PFSK-1 (cell line): ENCODE results near the gene MACC1.

Experiments
- FOXP2 ChIP-seq: optimal IDR thresholded peaks from 2 replicates; pipeline ENCODE3; 2011; ENCODE audit warnings: borderline replicate concordance, control low read depth, inconsistent platforms; ENCODE audit not compliant: insufficient read depth; ENCODE audit errors: extremely low read length, extremely low read depth
- POLR2AphosphoS5 ChIP-seq: IDR thresholded peaks from 2 replicates; pipeline ENCODE4 v1.6.1; 2012; ENCODE audit warnings: low read depth, mild to moderate bottlenecking, control low read depth, low read length, moderate library complexity
- SIN3A ChIP-seq: IDR thresholded peaks from 2 replicates; pipeline ENCODE4 v1.6.1; 2012; ENCODE audit warnings: mild to moderate bottlenecking, low read length, moderate library complexity, borderline replicate concordance; ENCODE audit not compliant: insufficient read depth
- TAF1 ChIP-seq: IDR thresholded peaks from 2 replicates; pipeline ENCODE4 v1.6.1; 2012; ENCODE audit warnings: low read length, control low read depth, borderline replicate concordance; ENCODE audit not compliant: insufficient read depth
- TF ChIP-seq, protein P1 (sequence below), 2 experiments: IDR thresholded peaks; 2 replicates each; pipeline versions ENCODE4 v1.6.1 to v1.8.0; 2011 to 2012; ENCODE audit warnings: low read depth in 2 of 2, low read length in 2 of 2, control low read depth in 1 of 2, inconsistent platforms in 1 of 2, mild to moderate bottlenecking in 1 of 2, moderate library complexity in 1 of 2; ENCODE audit not compliant: insufficient read depth in 1 of 2

Gene MACC1

DNA sequence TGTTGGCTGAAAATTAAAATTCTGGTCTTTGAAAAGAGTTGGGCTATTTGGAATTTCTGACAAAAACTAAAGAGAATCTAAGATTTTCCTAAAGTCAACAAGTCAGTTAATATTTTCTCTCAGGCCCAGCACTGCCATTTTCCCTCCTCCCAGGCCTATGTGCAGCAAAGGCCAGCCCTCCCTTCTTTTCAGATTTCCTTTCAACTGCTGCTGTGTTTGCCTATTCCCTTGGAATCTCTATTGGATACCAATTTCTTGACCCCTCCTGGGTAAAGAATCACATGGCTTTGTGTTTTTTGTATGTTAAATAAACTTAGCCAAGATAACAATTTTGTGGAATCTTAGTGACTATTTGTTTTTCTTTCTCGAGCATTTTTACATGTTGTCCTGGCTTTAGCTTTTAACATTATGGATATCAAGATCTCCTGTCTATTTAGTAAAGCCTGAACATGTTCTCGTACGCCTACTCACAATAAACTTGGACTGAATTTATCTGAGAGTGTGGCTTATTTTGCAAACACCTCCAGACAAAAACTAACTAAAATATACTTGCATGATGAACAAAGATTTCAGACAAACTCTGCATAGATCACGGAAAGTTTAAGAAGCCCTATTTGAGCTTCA, 19.9 kb downstream of the MACC1 start:
- TF ChIP-seq, protein P1, sequence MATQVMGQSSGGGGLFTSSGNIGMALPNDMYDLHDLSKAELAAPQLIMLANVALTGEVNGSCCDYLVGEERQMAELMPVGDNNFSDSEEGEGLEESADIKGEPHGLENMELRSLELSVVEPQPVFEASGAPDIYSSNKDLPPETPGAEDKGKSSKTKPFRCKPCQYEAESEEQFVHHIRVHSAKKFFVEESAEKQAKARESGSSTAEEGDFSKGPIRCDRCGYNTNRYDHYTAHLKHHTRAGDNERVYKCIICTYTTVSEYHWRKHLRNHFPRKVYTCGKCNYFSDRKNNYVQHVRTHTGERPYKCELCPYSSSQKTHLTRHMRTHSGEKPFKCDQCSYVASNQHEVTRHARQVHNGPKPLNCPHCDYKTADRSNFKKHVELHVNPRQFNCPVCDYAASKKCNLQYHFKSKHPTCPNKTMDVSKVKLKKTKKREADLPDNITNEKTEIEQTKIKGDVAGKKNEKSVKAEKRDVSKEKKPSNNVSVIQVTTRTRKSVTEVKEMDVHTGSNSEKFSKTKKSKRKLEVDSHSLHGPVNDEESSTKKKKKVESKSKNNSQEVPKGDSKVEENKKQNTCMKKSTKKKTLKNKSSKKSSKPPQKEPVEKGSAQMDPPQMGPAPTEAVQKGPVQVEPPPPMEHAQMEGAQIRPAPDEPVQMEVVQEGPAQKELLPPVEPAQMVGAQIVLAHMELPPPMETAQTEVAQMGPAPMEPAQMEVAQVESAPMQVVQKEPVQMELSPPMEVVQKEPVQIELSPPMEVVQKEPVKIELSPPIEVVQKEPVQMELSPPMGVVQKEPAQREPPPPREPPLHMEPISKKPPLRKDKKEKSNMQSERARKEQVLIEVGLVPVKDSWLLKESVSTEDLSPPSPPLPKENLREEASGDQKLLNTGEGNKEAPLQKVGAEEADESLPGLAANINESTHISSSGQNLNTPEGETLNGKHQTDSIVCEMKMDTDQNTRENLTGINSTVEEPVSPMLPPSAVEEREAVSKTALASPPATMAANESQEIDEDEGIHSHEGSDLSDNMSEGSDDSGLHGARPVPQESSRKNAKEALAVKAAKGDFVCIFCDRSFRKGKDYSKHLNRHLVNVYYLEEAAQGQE (IDR thresholded peaks at IDR 0.05; ENCODE audit: insufficient read depth in 1 of 2, low read depth in 2 of 2, low read length in 2 of 2): no peak
- TF ChIP-seq SIN3A (no peak), FOXP2 (no peak), POLR2AphosphoS5 (no peak), TAF1 (no peak)

DNA sequence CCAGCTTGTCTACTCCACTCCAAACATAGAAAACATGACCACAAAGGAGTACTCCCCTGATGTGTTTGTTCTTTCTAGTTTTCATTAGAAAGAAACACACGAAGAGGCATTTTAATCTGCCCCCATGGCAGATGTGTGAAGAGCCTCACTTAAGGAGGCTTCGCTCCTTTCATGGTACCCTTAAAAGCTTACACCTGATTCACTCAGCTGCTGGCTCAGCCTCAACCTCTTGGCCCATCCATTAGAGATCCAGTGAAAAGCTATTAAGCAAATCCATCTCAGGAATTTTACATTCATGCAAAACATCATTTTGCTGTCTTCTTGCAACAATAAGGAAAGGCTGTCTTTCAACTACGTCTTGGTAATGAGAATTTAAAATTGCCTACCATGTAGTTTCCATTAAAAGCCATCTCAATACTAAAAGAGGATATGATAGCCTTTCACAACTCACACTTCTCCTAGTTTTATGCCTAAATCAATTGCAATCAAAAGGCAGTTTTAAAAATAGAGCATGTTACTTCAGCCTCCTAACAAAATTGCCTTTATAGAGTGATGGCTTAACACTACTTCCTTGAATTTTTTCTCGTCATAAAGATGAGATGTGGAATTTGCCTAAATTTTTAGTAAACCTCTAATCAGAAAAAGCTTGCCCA, 22.7 kb downstream of the MACC1 start:
- TF ChIP-seq, protein P1 (IDR thresholded peaks at IDR 0.05; ENCODE audit: insufficient read depth in 1 of 2, low read depth in 2 of 2, low read length in 2 of 2): no peak
- TF ChIP-seq TAF1 (no peak), SIN3A (no peak), POLR2AphosphoS5 (no peak), FOXP2 (no peak)

DNA sequence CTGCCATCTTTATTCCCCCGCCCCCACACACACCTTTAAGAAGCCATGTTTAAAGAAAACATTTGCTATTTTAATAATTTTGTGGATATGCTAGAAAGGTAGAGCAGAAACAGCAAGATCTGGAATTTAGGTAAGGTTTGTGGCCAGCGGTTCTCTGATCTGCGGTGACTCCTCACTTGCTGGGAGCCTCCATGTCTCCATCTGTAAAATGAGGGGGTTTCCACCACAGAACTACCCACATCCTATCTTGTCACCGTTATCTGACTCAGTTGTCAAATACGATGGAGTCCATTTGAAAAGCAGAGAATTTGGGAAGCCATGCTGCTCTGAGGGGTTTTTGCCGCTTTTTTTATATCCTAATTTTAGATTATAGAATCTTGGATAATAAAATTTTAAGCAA, 23.3 kb downstream of the MACC1 start:
- TF ChIP-seq, protein P1 (IDR thresholded peaks at IDR 0.05; ENCODE audit: insufficient read depth in 1 of 2, low read depth in 2 of 2, low read length in 2 of 2): no peak
- TF ChIP-seq TAF1: no peak
- TF ChIP-seq FOXP2: no peak
- TF ChIP-seq POLR2AphosphoS5: no peak
- TF ChIP-seq SIN3A: no peak

DNA sequence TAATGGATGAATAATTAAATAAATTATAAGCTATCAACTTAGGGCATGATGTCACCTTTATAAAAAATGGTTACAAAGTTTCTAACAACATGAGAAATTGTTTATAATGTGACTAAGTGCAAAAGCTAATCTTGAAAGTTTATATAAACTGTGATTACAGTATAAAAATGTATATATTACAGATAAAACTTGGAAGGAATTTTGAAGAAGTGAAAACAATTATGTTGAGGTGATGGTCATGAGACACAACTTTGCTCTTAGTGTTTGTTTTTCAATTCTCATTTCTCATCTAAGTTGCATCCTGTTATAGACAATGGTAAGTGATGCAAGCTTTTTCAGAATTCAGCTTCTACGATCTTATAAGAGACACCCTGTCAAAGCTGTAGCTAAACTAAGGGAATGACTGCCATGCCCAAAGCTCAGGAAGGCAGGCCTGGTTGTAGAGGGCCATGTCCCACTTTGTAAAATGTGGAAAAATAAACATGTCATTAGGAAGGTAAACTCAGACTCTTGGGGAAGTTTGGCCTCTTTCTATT, 23.9 kb downstream of the MACC1 start:
- TF ChIP-seq POLR2AphosphoS5 (no peak), FOXP2 (no peak), TAF1 (no peak), SIN3A (no peak)
- TF ChIP-seq, protein P1 (IDR thresholded peaks at IDR 0.05; ENCODE audit: insufficient read depth in 1 of 2, low read depth in 2 of 2, low read length in 2 of 2): no peak
